ENCODE measurements around the gene ADPGK. TPM values are rescaled to one million over a fixed set of nuclear protein-coding genes. Genes with fewer than 3 reads are reported as not detected.
"Not testable (repeated sequence)": the region's sequence is repeated elsewhere in the genome, so short reads cannot be mapped to it uniquely, and the experiment has no call there.

ADPGK gene
- polyA plus RNA-seq, result 100 to 1,000 TPM in 2 of 3 donors, 10 to 100 TPM in 1; 98.9 to 139 (median 113) TPM

- Mint-ChIP-seq H3K27me3 (ENCODE audit: low read depth in 3 of 3) (peaks cover 9 to 21% (median 20%) of the 10 kb centered on the region in 3 donors), H3K27ac (peak within 1 kb of the TSS; percentile 97 to 99 (median 99)), H3K9me3 (no peaks in the 10 kb centered on the region), H3K4me1 (peaks cover 72 to 91% of the 10 kb centered on the region in 2 donors), H3K4me3 (peak within 1 kb of the TSS; percentile 96 to 98 (median 97)), H3K36me3 (peaks cover 3 to 9% (median 5%) of the 10 kb centered on the region in 3 donors)
- DNase-seq, result peak; percentile 95 to 96 (median 96)
These were observed at the start of gene ADPGK for GRCh38 chr15:72783640-72784455. Gene ADPGK, minus strand, starts transcription at chr15:72783758. Its CDS starts 67 bp downstream, at chr15:72783691.

GRCh38 chr15:72827226-72827625, 43.7 kb upstream of the ADPGK start:
- Mint-ChIP-seq H3K9me3 (no peaks in the 10 kb centered on the region), H3K4me3 (no peak overlapping the region), H3K27me3 (ENCODE audit: low read depth in 3 of 3) (peaks cover 2 to 10% (median 9%) of the 10 kb centered on the region in 3 donors), H3K4me1 (no peaks in the 10 kb centered on the region), H3K27ac (no peak overlapping the region), H3K36me3 (no peaks in the 10 kb centered on the region)
- DNase-seq, result no peak

- Mint-ChIP-seq H3K4me3 (no peak overlapping the region), H3K27me3 (ENCODE audit: low read depth in 3 of 3) (peaks cover 2 to 10% (median 9%) of the 10 kb centered on the region in 3 donors), H3K36me3 (no peaks in the 10 kb centered on the region), H3K27ac (no peak overlapping the region), H3K9me3 (no peaks in the 10 kb centered on the region), H3K4me1 (no peaks in the 10 kb centered on the region)
- no peak for DNase-seq
These were observed 43.1 kb upstream of the ADPGK start for GRCh38 chr15:72826611-72827010.

GRCh38 chr15:72825829-72826228, 42.3 kb upstream of the ADPGK start:
- peaks cover 2 to 10% (median 9%) of the 10 kb centered on the region in 3 donors for H3K27me3 Mint-ChIP-seq (ENCODE audit: low read depth in 3 of 3)
- H3K4me1 Mint-ChIP-seq, result no peaks in the 10 kb centered on the region
- H3K4me3 Mint-ChIP-seq, result no peak overlapping the region
- H3K36me3 Mint-ChIP-seq, result no peaks in the 10 kb centered on the region
- H3K9me3 Mint-ChIP-seq, result no peaks in the 10 kb centered on the region
- no peak overlapping the region for H3K27ac Mint-ChIP-seq
- no peak for DNase-seq

GRCh38 chr15:72824781-72825180, 41.2 kb upstream of the ADPGK start:
- H3K4me1 Mint-ChIP-seq, result no peaks in the 10 kb centered on the region

GRCh38 chr15:72824112-72824511, 40.6 kb upstream of the ADPGK start:
- peaks cover 4 to 10% (median 5%) of the 10 kb centered on the region in 3 donors for H3K27me3 Mint-ChIP-seq (ENCODE audit: low read depth in 3 of 3)
- no peaks in the 10 kb centered on the region for H3K9me3 Mint-ChIP-seq
- H3K27ac Mint-ChIP-seq, result no peak overlapping the region
- H3K36me3 Mint-ChIP-seq, result peaks cover 0 to 6% (median 0%) of the 10 kb centered on the region in 3 donors
- no peaks in the 10 kb centered on the region for H3K4me1 Mint-ChIP-seq
- no peak overlapping the region for H3K4me3 Mint-ChIP-seq
- no peak for DNase-seq

More at GRCh38 chr15:72824781-72825180, 41.2 kb upstream of the ADPGK start:
- no peak for DNase-seq
- Mint-ChIP-seq H3K27me3 (ENCODE audit: low read depth in 3 of 3) (peaks cover 4 to 9% (median 8%) of the 10 kb centered on the region in 3 donors), H3K27ac (no peak overlapping the region), H3K4me3 (no peak overlapping the region), H3K36me3 (peaks cover 0 to 2% (median 0%) of the 10 kb centered on the region in 3 donors), H3K9me3 (no peaks in the 10 kb centered on the region)

GRCh38 chr15:72820278-72820677, 36.7 kb upstream of the ADPGK start:
- DNase-seq, result no peak
- H3K27ac Mint-ChIP-seq, result no peak overlapping the region
- peaks cover 0 to 6% (median 0%) of the 10 kb centered on the region in 3 donors for H3K36me3 Mint-ChIP-seq
- no peak overlapping the region for H3K4me3 Mint-ChIP-seq
- H3K9me3 Mint-ChIP-seq, result no peaks in the 10 kb centered on the region
- no peaks in the 10 kb centered on the region for H3K4me1 Mint-ChIP-seq
- H3K27me3 Mint-ChIP-seq (ENCODE audit: low read depth in 3 of 3), result peaks cover 2 to 8% (median 4%) of the 10 kb centered on the region in 3 donors

GRCh38 chr15:72818632-72819031, 35.1 kb upstream of the ADPGK start:
- Mint-ChIP-seq H3K4me3 (no peak overlapping the region), H3K36me3 (peaks cover 0 to 6% (median 0%) of the 10 kb centered on the region in 3 donors), H3K27ac (no peak overlapping the region), H3K4me1 (no peaks in the 10 kb centered on the region), H3K27me3 (ENCODE audit: low read depth in 3 of 3) (peaks cover 3 to 10% (median 4%) of the 10 kb centered on the region in 3 donors), H3K9me3 (no peaks in the 10 kb centered on the region)
- no peak for DNase-seq

GRCh38 chr15:72813345-72814004, 29.9 kb upstream of the ADPGK start:
- no peaks in the 10 kb centered on the region for H3K9me3 Mint-ChIP-seq
- H3K4me3 Mint-ChIP-seq, result no peak overlapping the region
- no peak overlapping the region for H3K27ac Mint-ChIP-seq
- peaks cover 25 to 29% of the 10 kb centered on the region in 2 donors for H3K4me1 Mint-ChIP-seq
- H3K27me3 Mint-ChIP-seq (ENCODE audit: low read depth in 3 of 3), result peaks cover 4 to 11% (median 7%) of the 10 kb centered on the region in 3 donors
- peaks cover 0 to 6% (median 0%) of the 10 kb centered on the region in 3 donors for H3K36me3 Mint-ChIP-seq
- no peak for DNase-seq

GRCh38 chr15:72809329-72809728, 25.8 kb upstream of the ADPGK start:
- H3K4me1 Mint-ChIP-seq, result peaks cover 44 to 46% of the 10 kb centered on the region in 2 donors
- H3K9me3 Mint-ChIP-seq, result no peaks in the 10 kb centered on the region
- peak; percentile 71 to 78 (median 78) for DNase-seq
- peaks cover 4 to 9% (median 7%) of the 10 kb centered on the region in 3 donors for H3K27me3 Mint-ChIP-seq (ENCODE audit: low read depth in 3 of 3)
- peaks cover 0 to 6% (median 0%) of the 10 kb centered on the region in 3 donors for H3K36me3 Mint-ChIP-seq
- H3K4me3 Mint-ChIP-seq, result peak overlapping the region; percentile 70 to 83 (median 74)
- H3K27ac Mint-ChIP-seq, result peak overlapping the region; percentile 56 to 91 (median 78)

GRCh38 chr15:72807346-72807745, 23.8 kb upstream of the ADPGK start:
- H3K27me3 Mint-ChIP-seq (ENCODE audit: low read depth in 3 of 3); H3K4me3 Mint-ChIP-seq; H3K36me3 Mint-ChIP-seq; H3K9me3 Mint-ChIP-seq; DNase-seq: not testable (repeated sequence)
- peaks cover 44 to 46% of the 10 kb centered on the region in 2 donors for H3K4me1 Mint-ChIP-seq
- peak overlapping the region in 1 of 6 donors; percentile 22 for H3K27ac Mint-ChIP-seq

GRCh38 chr15:72803006-72803405, 19.4 kb upstream of the ADPGK start:
- H3K36me3 Mint-ChIP-seq, result no peaks in the 10 kb centered on the region
- peaks cover 3 to 8% (median 6%) of the 10 kb centered on the region in 3 donors for H3K27me3 Mint-ChIP-seq (ENCODE audit: low read depth in 3 of 3)
- no peak overlapping the region for H3K27ac Mint-ChIP-seq

GRCh38 chr15:72801590-72802325, 18.2 kb upstream of the ADPGK start:
- H3K4me1 Mint-ChIP-seq, result peaks cover 10 to 18% of the 10 kb centered on the region in 2 donors
- peaks cover 0 to 2% (median 0%) of the 10 kb centered on the region in 6 donors for H3K9me3 Mint-ChIP-seq
- H3K36me3 Mint-ChIP-seq, result no peaks in the 10 kb centered on the region
- peaks cover 3 to 8% (median 7%) of the 10 kb centered on the region in 3 donors for H3K27me3 Mint-ChIP-seq (ENCODE audit: low read depth in 3 of 3)
- H3K27ac Mint-ChIP-seq, result no peak overlapping the region
- no peak for DNase-seq
- no peak overlapping the region for H3K4me3 Mint-ChIP-seq

More at GRCh38 chr15:72803006-72803405, 19.4 kb upstream of the ADPGK start:
- H3K4me3 Mint-ChIP-seq, result no peak overlapping the region
- peaks cover 11 to 17% of the 10 kb centered on the region in 2 donors for H3K4me1 Mint-ChIP-seq
- peaks cover 0 to 2% (median 0%) of the 10 kb centered on the region in 6 donors for H3K9me3 Mint-ChIP-seq
- no peak for DNase-seq
